ENCODE measurements around the gene ATRIP.
"Not testable (repeated sequence)": the region's sequence is repeated elsewhere in the genome, so short reads cannot be mapped to it uniquely, and the experiment has no call there.

Gene ATRIP

DNA sequence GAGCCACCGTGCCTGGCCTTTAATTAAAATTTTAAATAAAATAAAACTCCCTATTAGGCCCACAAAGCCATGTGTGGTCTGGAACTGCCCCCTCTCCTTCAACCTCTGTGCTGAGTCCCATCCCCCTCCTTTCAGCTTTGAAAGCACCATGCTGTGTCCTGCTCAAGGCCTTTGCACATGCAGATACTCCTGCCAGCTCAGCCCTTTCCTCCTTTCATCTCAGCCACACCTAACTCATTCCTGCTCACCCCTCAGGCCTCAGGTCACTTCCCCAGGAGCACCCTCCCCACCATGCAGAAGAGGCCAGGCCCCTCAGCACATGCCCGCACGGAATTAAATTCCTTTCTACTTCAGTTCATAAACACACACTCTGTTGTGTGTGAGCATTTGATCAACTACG, 28.1 kb downstream of the ATRIP start:
- Histone ChIP-seq H3K27me3 (replicated peaks) (no peaks in the 10 kb centered on the region), H3K27ac (no peak overlapping the region), H3K36me3 (replicated peaks) (no peaks in the 10 kb centered on the region), H3K4me3 (ENCODE audit: low read depth, low read length) (no peak overlapping the region)
- in situ Hi-C loops (cut with HindIII; ENCODE audit: low pct_ligation_motif_present, low sequenced_read_pairs): no loop called here
- no peak for DNase-seq
- TF ChIP-seq, protein P1, sequence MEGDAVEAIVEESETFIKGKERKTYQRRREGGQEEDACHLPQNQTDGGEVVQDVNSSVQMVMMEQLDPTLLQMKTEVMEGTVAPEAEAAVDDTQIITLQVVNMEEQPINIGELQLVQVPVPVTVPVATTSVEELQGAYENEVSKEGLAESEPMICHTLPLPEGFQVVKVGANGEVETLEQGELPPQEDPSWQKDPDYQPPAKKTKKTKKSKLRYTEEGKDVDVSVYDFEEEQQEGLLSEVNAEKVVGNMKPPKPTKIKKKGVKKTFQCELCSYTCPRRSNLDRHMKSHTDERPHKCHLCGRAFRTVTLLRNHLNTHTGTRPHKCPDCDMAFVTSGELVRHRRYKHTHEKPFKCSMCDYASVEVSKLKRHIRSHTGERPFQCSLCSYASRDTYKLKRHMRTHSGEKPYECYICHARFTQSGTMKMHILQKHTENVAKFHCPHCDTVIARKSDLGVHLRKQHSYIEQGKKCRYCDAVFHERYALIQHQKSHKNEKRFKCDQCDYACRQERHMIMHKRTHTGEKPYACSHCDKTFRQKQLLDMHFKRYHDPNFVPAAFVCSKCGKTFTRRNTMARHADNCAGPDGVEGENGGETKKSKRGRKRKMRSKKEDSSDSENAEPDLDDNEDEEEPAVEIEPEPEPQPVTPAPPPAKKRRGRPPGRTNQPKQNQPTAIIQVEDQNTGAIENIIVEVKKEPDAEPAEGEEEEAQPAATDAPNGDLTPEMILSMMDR (IDR thresholded peaks at IDR 0.05; ENCODE audit: low read depth, low read length, missing control alignments): no peak

DNA sequence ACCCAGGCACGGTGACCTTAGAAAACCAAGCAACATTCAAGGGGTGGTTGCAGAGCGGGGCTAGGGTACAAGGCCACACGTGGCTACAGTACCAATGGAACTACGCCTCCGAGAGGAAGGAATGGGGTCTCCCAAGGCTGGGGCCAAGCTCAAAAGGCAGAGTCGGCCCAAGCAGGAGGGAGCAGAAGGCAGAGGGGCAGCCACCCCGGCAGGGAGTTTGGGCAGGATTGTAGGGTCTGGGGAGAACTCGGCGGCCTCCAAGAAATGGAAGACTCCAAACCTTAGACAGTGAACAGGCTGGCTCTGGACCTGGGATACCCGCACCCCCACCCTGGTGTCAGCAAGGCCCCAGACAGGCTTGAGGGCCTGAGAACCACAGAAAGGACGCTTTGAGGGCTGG, 28.7 kb downstream of the ATRIP start:
- Histone ChIP-seq H3K4me3 (ENCODE audit: low read depth, low read length) (no peak overlapping the region), H3K36me3 (replicated peaks) (no peaks in the 10 kb centered on the region), H3K27me3 (replicated peaks) (no peaks in the 10 kb centered on the region), H3K27ac (no peak overlapping the region)
- in situ Hi-C loops (cut with HindIII; ENCODE audit: low pct_ligation_motif_present, low sequenced_read_pairs): no loop called here
- TF ChIP-seq, protein P1 (IDR thresholded peaks at IDR 0.05; ENCODE audit: low read depth, low read length, missing control alignments): no peak
- no peak for DNase-seq

DNA sequence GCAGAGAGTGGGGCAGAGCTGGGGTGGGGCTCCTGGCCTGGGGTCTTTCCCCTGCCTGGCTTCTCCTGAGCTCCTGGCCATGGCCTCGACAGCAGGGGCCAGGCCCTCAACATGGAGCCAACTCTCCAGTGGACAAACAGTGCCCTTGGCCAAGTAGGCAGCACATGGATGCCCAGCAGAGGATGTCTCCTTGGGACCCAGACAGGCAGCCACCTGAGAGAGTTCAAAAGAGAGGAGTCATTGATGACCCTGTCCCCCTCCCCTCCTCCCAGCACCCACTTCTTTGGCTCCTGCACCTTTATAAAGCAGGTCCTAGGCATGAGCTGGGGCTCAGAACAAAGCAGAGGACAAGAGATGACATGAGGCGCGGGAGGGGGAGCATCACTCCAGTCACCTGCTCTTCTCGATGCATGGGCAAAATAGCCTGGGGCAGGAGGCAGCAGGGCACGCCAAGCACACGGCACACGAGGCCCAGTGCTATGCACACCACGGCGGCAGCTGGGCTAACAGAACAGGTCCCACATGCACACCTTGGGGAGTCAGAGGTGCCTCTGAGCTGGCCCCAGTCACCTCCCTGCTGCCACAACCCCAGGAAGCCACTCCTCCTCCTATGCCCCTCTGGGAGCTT, 30.0 kb downstream of the ATRIP start:
- H3K27me3 ChIP-seq (replicated peaks): no peaks in the 10 kb centered on the region
- DNase-seq: no peak
- H3K27ac ChIP-seq: no peak overlapping the region
- H3K4me3 ChIP-seq (ENCODE audit: low read depth, low read length): no peak overlapping the region
- in situ Hi-C loops (cut with HindIII; ENCODE audit: low pct_ligation_motif_present, low sequenced_read_pairs): no loop called here
- H3K36me3 ChIP-seq (replicated peaks): no peaks in the 10 kb centered on the region
- TF ChIP-seq, protein P1 (IDR thresholded peaks at IDR 0.05; ENCODE audit: low read depth, low read length, missing control alignments): no peak

DNA sequence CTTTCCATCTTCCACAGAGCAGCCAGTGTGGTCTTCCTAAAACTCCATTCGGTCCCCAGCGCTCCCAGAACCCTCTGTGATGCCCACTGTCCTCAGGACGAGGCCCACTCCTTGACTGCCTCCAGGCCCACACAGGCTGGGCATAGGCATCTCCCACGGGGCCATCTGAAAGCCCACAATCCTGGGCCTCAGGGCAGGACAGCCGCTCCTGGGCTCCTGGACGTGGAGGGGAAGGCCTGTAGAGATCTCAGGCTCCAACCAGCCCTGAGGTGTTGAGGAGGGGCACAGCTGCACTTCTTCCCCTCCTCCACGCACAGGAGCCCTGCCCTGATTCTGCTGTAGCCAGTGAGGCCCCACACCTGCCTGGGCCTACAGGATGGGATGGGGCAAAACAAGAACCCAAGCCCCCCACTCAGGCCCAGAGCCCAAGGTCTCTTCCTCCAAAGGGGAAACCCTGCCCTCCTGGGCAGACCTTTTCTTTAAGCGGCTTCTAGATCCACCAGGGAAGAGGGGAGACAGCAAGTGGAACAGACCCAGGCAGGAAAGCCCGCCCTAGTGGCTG, 31.5 kb downstream of the ATRIP start:
- in situ Hi-C loops (cut with HindIII; ENCODE audit: low pct_ligation_motif_present, low sequenced_read_pairs): no loop called here
- Histone ChIP-seq H3K4me3 (ENCODE audit: low read depth, low read length) (no peak overlapping the region), H3K27me3 (replicated peaks) (no peaks in the 10 kb centered on the region), H3K27ac (no peak overlapping the region), H3K36me3 (replicated peaks) (no peaks in the 10 kb centered on the region)
- DNase-seq: no peak
- TF ChIP-seq, protein P1 (IDR thresholded peaks at IDR 0.05; ENCODE audit: low read depth, low read length, missing control alignments): no peak

DNA sequence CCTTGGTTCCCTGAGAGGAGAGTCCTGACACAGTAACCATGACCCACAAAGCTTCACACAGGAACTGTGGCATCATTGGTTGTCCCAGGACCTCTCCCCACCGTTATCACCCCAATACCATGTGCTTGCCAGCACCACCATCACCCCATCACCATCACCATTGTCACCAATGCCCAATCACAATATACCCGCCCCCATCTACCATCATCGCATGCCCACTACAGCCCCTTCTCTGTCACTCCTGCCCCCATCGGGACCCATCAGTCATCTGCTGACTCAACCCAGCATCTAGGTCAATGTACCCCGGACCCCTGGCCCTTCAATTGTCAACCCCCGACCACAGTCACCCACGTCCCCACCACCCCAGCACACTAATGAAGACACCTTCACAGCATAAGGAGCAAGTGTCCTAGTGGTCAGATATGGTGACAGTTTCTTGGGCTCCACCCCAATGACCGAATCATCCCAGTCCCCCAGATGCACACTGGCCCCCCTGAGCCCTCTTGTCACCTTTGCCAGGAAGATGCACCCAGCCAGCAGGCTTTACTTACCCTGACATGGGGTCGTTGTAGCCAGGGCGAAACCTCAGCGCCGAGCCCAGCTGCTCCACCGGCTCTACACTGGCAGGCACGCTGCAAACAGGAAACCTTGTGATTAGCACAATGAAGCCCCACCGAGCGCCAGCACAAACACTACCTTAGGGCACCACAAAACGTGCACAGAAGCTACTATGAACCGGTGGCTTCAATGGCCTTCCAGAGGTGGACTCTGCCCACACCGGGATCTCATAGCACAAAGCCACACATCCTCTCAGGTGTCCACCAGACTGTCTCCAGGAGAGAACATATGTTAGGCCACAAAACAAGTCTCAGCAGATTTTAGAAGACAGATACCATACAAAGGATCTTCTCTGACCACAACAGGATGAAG, 32.4 kb downstream of the ATRIP start:
- TF ChIP-seq, protein P1 (IDR thresholded peaks at IDR 0.05; ENCODE audit: low read depth, low read length, missing control alignments): no peak
- H3K36me3 ChIP-seq (replicated peaks): no peaks in the 10 kb centered on the region
- H3K4me3 ChIP-seq (ENCODE audit: low read depth, low read length): no peak overlapping the region
- no peak overlapping the region for H3K27ac ChIP-seq
- no peaks in the 10 kb centered on the region for H3K27me3 ChIP-seq (replicated peaks)
- no peak for DNase-seq
- in situ Hi-C loops (cut with HindIII; ENCODE audit: low pct_ligation_motif_present, low sequenced_read_pairs): no loop called here

DNA sequence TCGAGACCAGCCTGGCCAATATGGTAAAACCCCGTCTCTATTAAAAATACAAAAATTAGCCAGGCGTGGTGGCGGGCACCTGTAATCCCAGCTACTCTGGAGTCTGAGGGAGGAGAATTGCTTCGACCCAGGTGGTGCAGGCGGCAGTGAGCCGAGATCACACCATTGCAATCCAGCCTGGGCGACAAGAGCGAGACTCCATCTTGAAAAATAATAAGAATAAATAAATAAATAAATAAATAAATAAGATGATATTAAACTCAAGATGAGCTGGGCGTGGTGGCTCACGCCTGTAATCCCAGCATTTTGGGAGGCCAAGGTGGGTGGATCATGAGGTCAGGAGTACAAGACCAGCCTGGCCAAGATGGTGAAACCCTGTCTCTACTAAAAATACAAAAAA, 34.4 kb downstream of the ATRIP start:
- H3K27ac ChIP-seq; in situ Hi-C loops (cut with HindIII; ENCODE audit: low pct_ligation_motif_present, low sequenced_read_pairs); DNase-seq: not testable (repeated sequence)

DNA sequence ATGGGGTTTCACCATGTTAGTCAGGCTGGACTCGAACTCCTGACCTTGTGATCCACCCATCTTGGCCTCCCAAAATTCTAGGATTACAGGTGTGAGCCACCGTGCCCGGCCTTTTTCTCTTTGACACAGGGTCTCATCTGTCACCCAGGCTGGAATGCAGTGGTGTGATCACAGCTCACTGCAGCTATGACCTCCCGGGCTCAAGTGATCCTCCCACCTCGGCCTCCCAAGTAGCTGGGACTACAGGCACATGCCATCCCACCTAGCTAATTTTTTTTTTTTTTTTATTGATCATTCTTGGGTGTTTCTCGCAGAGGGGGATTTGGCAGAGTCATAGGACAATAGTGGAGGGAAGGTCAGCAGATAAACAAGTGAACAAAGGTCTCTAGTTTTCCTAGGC, 36.3 kb downstream of the ATRIP start:
- H3K4me3 ChIP-seq (ENCODE audit: low read depth, low read length); DNase-seq; H3K36me3 ChIP-seq (replicated peaks); H3K27me3 ChIP-seq (replicated peaks); H3K27ac ChIP-seq; in situ Hi-C loops (cut with HindIII; ENCODE audit: low pct_ligation_motif_present, low sequenced_read_pairs): not testable (repeated sequence)

More for the DNA sequence above, 34.4 kb downstream of the ATRIP start:
- not testable (repeated sequence) for H3K36me3 ChIP-seq (replicated peaks); H3K27me3 ChIP-seq (replicated peaks); H3K4me3 ChIP-seq (ENCODE audit: low read depth, low read length)
